NCI-H774 (cell line): ENCODE data around the gene PCED1B.
"Not testable (repeated sequence)": the region's sequence is repeated elsewhere in the genome, so short reads cannot be mapped to it uniquely, and the experiment has no call there.

Experiments
- DNase-seq: peaks from one replicate; lab custom pipeline; 2025; lab: John Stamatoyannopoulos, UW

PCED1B gene

GRCh38 chr12:47079468-47079980, at the start of gene PCED1B, which contains the start of gene AMIGO2:
PCED1B (plus strand) TSS chr12:47079621; CDS start chr12:47235064, 155,443 bp downstream.
AMIGO2 (minus strand) TSS chr12:47079959; CDS start chr12:47079002, 957 bp downstream.
- peak; percentile 87 for DNase-seq

DNA sequence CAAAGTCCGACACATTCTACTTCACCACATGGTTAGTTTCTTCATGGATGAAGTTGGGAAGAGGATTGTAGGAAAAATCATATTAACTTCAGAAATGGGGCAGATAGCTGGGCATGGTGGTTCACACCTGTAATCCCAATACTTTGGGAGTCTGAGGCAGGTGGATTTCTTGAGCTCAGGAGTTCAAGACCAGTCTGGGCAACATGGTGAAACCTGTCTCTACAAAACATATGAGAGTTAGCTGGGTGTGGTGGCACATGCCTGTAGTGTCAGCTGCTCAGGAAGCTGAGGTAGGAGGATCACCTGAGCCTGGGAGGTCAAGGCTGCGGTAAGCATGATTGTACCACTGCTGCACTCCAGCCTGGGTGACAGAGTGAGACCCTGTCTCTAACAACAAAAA, 49.5 kb upstream of the PCED1B start:
- DNase-seq = no peak

- DNase-seq = peak; percentile 74
These were observed 46.8 kb upstream of the PCED1B start for GRCh38 chr12:47032644-47033043.

DNA sequence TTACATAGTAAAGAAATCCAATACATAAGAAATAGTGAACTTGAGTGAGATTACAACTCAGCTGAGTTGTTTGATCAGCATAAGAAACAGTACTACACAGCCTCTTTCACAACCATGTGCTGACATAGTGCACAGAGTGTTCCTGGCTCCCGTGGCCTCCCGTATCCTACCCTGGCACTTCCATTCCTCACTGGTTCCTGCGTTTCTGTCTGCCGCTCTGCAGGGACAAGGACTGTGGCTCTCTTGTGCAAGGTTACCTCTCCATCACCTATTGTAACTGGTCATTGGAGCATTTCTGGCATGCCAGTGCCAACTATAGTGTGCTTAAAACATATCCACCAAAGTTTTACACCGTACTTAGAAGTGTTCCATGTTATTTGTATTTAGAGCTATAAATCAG, 46.3 kb upstream of the PCED1B start:
- DNase-seq = no peak

- DNase-seq = no peak
These were observed 45.4 kb upstream of the PCED1B start for GRCh38 chr12:47033789-47034555.

DNA sequence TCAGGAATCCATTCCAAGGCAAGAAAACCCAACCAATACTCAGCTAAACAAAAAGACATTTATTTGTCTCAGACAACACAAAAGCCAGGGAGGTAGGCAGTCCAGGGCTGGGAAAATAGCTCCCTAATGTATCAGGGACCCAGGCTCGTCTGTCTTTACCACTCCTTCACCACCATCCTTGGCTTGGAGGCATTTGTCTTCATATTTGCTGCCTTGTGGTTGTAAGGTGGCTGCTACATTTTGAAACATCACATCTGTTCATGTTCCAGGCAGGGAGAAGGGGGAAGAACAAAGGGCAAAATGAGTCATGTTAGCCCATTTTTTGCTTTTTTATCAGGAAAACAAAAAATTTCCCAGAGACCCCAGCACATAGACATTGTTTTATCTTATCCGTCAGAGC, 44.8 kb upstream of the PCED1B start:
- DNase-seq = no peak

DNA sequence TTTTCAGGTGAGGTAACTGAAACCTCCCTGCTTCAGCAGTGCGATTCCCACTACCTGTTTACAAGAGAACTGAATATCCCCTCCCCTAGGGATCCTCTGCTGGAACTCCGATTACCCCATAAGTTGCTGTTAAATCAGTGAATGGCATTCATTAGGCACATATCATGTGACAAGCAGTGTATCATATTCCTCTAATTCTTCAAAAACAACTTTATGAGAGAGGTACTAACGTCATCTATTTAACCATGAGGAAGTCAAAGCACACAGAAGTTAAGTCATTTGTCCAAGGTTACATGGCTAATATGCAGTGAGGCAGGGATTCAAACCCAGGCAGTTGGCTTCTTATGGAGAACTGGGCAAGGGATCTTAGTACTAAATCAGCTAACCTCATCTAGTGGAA, 43.9 kb upstream of the PCED1B start:
- DNase-seq = no peak

DNA sequence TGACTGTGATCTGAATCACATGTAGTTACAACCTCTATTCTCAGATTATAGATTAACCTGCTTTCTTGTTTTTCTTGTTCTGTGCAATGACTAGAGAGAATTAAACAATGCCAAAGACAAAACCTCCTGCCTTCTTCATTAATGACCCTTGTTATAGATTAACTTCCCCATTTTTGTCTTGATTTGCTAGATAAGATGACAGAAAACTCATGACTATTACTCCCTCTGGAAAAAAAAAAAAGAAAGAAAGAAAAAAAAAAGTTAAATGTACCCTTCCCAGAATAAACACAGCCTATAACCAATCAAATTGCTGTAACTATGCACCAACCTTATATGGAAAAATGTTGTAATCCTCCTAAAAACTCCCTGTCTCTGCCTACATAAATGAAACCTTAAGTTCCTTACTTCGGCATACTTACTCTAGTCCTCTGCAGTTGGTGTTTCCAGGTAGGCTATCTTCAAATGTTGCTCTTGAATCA, 41.1 kb upstream of the PCED1B start:
- no peak for DNase-seq

GRCh38 chr12:47039079-47039478, 40.3 kb upstream of the PCED1B start:
- DNase-seq = no peak

DNA sequence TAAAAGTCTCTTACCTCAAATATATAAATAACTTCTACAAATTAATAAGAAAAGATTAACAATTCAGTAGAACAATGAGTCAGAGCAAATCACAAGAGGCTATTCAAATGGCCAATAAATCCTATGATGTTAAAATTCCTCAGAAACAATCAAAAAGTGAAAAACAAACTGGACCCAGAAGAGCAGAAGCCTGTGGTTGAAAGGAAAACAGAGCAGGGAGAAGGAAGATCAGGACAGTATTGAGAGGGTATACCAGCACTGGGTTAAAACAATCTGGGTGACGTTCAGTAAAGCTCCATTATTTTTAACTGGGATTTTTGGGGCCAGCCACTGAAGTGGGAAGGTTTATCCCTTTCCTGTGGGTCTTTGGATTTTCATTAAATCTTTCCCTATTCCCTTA, 39.7 kb upstream of the PCED1B start:
- no peak for DNase-seq

- DNase-seq = no peak
These were observed 38.1 kb upstream of the PCED1B start for GRCh38 chr12:47041327-47041726.

GRCh38 chr12:47048541-47048940, 30.9 kb upstream of the PCED1B start:
- DNase-seq = no peak

- DNase-seq = not testable (repeated sequence)
These were observed 28.1 kb upstream of the PCED1B start for GRCh38 chr12:47051291-47051690.

DNA sequence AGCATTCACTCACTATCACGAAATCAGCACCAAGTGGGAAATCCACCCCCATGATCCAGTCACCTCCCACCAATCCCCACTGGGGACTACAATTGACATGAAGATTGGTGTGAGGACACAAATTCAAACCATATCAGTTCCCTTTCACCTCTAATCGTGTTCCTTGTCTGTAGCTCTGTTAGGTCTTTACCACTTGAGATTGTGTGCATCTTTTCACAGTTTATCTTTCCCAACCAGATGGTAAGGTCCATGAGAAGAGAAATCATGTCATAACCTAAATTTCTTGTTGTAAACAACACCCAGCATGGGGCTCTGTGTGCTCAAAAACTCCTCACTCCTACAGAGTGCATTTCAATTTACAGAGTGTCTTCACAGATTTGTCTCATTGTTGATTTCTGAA, 27.1 kb upstream of the PCED1B start:
- no peak for DNase-seq

DNA sequence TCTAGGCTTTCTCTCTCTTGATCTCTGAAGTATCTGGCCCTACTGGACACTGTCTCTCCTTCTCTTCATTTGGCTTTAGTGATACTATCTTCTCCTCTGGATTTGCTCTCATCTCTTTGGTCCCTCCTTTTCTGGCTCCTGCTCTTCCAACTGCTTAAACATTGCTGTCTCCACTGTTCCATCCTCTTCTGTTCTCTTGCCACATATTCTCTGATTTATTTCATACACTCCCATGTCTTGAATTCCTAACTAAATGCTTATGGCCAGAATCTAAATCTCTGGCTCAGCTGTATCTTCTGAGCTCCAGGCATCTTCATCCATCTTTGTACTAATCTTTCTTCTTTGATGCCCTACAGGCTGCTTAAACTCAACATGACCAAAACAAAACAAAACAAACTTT, 25.5 kb upstream of the PCED1B start:
- DNase-seq = no peak

- DNase-seq = no peak
These were observed 24.8 kb upstream of the PCED1B start for GRCh38 chr12:47054659-47055058.

DNA sequence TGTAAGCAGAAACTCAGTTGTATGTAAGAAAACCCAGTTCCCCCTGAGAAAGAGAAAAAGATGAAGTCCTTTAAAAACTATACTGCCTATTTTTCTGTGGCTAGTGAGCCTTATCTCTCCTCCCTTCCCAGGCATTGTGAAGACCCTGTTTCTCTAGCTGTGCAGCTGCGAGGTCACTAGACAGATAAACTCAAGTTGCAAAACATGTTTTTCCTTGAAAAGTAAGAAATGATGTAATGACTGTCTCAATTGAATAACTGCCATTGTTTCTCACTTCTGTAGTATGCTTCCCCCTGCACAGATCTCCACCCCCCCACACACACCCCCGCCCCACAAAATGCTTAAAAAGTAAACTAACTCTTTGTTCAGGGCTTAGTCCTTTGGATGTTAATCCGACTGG, 23.6 kb upstream of the PCED1B start:
- not testable (repeated sequence) for DNase-seq

- not testable (repeated sequence) for DNase-seq
These were observed 22.5 kb upstream of the PCED1B start for GRCh38 chr12:47056944-47057343.

DNA sequence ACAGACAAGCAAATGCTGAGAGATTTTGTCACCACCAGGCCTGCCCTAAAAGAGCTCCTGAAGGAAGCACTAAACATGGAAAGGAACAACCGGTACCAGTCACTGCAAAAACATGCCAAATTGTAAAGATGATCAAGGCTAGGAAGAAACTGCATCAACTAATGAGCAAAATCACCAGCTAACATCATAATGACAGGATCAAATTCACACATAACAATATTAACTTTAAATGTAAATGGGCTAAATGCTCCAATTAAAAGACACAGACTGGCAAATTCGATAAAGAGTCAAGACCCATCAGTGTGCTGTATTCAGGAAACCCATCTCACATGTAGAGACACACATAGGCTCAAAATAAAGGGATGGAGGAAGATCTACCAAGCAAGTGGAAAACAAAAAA, 20.8 kb upstream of the PCED1B start:
- DNase-seq = not testable (repeated sequence)

DNA sequence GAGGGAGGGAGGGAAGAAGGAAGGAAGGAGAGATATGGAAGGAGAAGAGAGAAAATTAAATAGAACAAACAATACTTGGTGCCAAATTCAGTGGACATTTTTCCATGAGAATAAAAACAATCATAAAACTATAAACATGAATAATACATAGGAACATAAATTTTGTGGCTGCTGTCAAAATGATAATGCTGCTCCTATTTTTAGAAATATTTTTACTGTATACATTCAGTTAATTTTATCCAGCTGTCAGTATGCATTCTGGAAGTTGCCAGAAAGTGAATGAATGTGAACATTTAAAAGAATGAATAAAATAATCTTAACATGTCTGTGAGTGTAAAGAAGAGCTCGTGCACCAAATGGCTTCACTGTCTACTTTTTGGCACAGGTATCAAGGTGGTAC, 13.9 kb upstream of the PCED1B start:
- DNase-seq = no peak

DNA sequence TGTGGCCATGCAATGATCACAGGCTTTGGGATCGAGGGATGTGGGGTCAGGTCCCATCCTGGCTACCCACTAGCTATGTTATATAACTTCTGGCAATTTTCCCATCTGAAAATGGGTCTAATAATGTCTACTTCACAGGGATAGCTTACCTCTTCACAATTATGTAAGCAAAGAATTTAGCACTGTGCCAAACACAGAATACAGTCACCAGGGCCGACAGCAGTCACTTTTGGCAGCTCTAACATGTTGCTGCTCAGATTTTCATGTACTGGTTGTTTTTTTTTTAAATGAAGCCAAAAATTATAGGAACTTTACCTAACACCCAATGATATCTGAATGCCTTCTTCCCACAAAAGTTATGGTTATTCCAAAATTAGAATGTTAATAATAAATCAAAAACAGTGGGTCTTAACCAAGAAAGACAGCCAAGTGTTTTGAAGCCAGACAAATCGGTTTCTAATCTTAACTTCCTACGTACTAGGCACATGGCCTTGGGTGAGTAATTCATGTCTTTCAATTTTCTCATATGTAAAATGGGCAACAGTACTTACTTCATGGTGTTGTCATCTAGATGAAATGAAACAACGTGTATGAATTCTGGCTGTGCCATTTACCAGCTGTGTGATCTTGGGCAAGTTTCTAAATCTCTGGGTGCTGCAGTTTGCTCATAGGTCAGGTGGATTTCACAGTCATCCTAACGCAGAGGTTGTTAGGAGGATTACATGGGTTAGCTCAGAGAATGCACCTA, 13.0 kb upstream of the PCED1B start:
- DNase-seq = no peak

DNA sequence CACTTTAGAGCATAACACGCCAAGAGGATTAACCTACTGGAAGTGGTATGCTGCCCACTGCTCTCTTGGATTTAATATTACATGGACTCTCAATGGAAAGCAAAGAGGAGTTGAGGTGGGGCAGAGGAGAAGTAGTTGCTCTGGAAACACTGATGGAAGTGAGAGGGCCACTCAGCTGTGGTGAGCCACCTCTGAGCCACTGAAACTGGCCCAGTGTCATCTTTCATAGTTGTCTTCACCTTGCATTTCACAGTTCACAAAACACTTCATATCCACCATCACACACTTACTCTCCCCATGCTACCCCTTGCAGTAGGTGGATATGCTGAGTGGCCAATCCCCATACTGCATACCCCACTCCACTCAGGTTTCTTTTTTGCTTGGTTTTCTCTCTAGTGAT, 12.2 kb upstream of the PCED1B start:
- no peak for DNase-seq
